Activated naive CD8-positive, alpha-beta T cell treated with anti-CD3 and anti-CD28 coated beads for 36 hours (primary cell): Measurements from ENCODE around the gene NKPD1. TPM values are rescaled to one million over a fixed set of nuclear protein-coding genes. Genes with fewer than 3 reads are reported as not detected.
A peak's percentile ranks its signal among the peaks of the same experiment; 100 is the strongest.

ENCODE experiments used
- DNase-seq: peaks from one replicate; pipeline ENCODE4 v3.0.0; 2021
- H3K27ac Mint-ChIP-seq: one replicate; pipeline ENCODE4 v1.8.0; 2022; ENCODE audit warnings: mild to moderate bottlenecking, moderate library complexity, mixed read lengths
- H3K27me3 Mint-ChIP-seq: one replicate; pipeline ENCODE4 v1.8.0; 2022; ENCODE audit warnings: mild to moderate bottlenecking, mixed read lengths
- H3K36me3 Mint-ChIP-seq: one replicate; pipeline ENCODE4 v1.8.0; 2021; ENCODE audit warnings: mild to moderate bottlenecking, mixed read lengths
- H3K4me1 Mint-ChIP-seq: one replicate; pipeline ENCODE4 v1.8.0; 2021; ENCODE audit warnings: mixed read lengths
- H3K4me3 Mint-ChIP-seq: one replicate; pipeline ENCODE4 v1.8.0; 2022; ENCODE audit warnings: mild to moderate bottlenecking, moderate library complexity, mixed read lengths
- H3K9me3 Mint-ChIP-seq: one replicate; pipeline ENCODE4 v1.8.0; 2022; ENCODE audit warnings: mixed read lengths
- total RNA-seq, 2 experiments: library from RNA; stranded (reverse); gene quantifications; one replicate each; pipeline ENCODE4 v1.2.3, GENCODE V29; 2021

Gene NKPD1
- total RNA-seq, 2 experiments from 2014 or later, result 0.24 TPM; not detected in 1

GRCh38 chr19:45164577-45165335 lies 4.0 kb upstream of the NKPD1 start:
- peaks cover 14% of the 10 kb centered on the region for H3K4me1 Mint-ChIP-seq
- H3K36me3 Mint-ChIP-seq, result no peaks in the 10 kb centered on the region
- peak; percentile 82 for DNase-seq
- H3K4me3 Mint-ChIP-seq, result no peak overlapping the region
- H3K27ac Mint-ChIP-seq, result peak overlapping the region; percentile 66
- no peaks in the 10 kb centered on the region for H3K9me3 Mint-ChIP-seq
- H3K27me3 Mint-ChIP-seq, result no peaks in the 10 kb centered on the region

DNA sequence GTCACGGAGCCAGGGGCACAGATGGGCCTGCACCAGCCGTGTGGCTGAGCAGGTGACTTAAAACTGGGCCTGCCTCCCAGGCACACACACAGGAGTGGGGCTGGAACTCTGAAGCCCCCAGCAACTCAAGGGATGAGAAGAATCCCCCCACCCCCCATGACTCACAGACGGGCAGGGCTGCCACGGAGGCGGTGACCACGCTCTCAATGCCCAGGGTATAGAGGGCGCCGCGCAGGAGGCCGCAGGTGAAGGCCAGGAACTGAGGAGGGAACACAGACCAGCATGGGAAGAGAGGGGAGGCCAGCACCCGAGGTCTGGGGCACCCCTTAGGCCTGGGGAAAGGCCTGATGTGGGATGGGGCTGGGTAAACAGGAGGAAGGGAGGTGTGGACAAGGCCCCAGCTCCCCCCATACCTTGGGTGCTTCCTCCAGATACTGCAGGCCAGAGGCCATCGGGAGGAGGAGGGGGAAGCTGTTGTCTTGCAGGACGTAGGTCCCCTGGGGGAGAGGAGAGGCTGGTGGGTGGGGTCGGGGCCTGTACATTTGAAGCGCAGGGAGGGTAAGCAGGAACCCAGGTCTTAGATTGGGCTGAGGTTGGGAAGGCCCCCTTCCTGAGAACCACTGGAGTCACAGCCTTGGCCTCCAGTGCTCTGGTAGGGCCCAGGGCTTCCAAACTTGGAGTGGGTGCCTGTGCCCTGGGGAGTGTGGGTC lies 3.1 kb upstream of the NKPD1 start:
- Mint-ChIP-seq H3K4me3 (no peak overlapping the region), H3K9me3 (no peaks in the 10 kb centered on the region), H3K36me3 (no peaks in the 10 kb centered on the region), H3K27ac (peak overlapping the region; percentile 66), H3K4me1 (peaks cover 14% of the 10 kb centered on the region), H3K27me3 (no peaks in the 10 kb centered on the region)
- DNase-seq, result no peak

GRCh38 chr19:45163156-45163555 lies 2.4 kb upstream of the NKPD1 start:
- H3K4me3 Mint-ChIP-seq, result no peak overlapping the region
- no peaks in the 10 kb centered on the region for H3K9me3 Mint-ChIP-seq
- H3K36me3 Mint-ChIP-seq, result no peaks in the 10 kb centered on the region
- peaks cover under 1% of the 10 kb centered on the region for H3K27me3 Mint-ChIP-seq
- DNase-seq, result no peak
- no peak overlapping the region for H3K27ac Mint-ChIP-seq
- peaks cover 14% of the 10 kb centered on the region for H3K4me1 Mint-ChIP-seq

DNA sequence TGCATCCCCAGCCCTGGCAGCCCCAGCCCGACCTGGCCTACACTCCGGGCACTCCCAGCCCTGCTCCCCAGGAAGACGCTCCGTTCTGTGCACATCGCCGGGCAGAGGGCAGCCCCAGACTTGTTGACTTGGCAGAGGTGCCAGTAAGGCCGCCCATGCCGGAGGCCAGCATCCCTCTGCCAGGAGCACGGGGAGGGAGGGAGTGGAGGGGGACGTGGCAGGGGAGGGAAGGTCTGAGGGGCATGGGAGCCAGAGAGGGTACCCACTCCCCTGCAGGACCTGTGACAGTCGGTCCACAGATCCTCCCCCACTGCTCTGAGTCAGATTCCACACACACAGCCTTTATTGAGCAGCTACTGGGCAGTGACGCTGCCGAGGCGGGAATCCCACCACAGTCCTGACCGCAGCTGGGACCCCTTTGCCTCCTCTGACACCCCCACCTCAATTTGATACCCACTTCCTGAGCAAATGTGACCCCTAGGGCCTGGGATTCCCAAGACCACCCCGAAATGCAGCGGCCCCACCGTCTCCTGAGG lies 1.9 kb upstream of the NKPD1 start:
- peaks cover 14% of the 10 kb centered on the region for H3K4me1 Mint-ChIP-seq
- no peaks in the 10 kb centered on the region for H3K36me3 Mint-ChIP-seq
- no peak overlapping the region for H3K27ac Mint-ChIP-seq

GRCh38 chr19:45161738-45162607 lies 1.2 kb upstream of the NKPD1 start:
- Mint-ChIP-seq H3K9me3 (no peaks in the 10 kb centered on the region), H3K4me1 (peaks cover 12% of the 10 kb centered on the region), H3K27me3 (peaks cover 3% of the 10 kb centered on the region), H3K27ac (no peak overlapping the region), H3K4me3 (no peak overlapping the region), H3K36me3 (no peaks in the 10 kb centered on the region)
- DNase-seq, result no peak

More for the DNA sequence above, 1.9 kb upstream of the NKPD1 start:
- no peak for DNase-seq
- peaks cover 3% of the 10 kb centered on the region for H3K27me3 Mint-ChIP-seq
- H3K4me3 Mint-ChIP-seq, result no peak overlapping the region
- H3K9me3 Mint-ChIP-seq, result no peaks in the 10 kb centered on the region

- H3K27ac Mint-ChIP-seq, result no peak overlapping the region
- peaks cover 10% of the 10 kb centered on the region for H3K27me3 Mint-ChIP-seq
- no peak overlapping the region for H3K4me3 Mint-ChIP-seq
- H3K36me3 Mint-ChIP-seq, result no peaks in the 10 kb centered on the region
- H3K9me3 Mint-ChIP-seq, result no peaks in the 10 kb centered on the region
- H3K4me1 Mint-ChIP-seq, result peaks cover 9% of the 10 kb centered on the region
- no peak for DNase-seq
These were observed 834 bp downstream of the NKPD1 start for GRCh38 chr19:45159971-45160324.

GRCh38 chr19:45159210-45159970 lies 1.4 kb downstream of the NKPD1 start:
- peaks cover 14% of the 10 kb centered on the region for H3K27me3 Mint-ChIP-seq
- H3K4me3 Mint-ChIP-seq, result no peak overlapping the region
- H3K4me1 Mint-ChIP-seq, result peaks cover 10% of the 10 kb centered on the region
- no peaks in the 10 kb centered on the region for H3K9me3 Mint-ChIP-seq
- no peaks in the 10 kb centered on the region for H3K36me3 Mint-ChIP-seq
- no peak for DNase-seq
- no peak overlapping the region for H3K27ac Mint-ChIP-seq

DNA sequence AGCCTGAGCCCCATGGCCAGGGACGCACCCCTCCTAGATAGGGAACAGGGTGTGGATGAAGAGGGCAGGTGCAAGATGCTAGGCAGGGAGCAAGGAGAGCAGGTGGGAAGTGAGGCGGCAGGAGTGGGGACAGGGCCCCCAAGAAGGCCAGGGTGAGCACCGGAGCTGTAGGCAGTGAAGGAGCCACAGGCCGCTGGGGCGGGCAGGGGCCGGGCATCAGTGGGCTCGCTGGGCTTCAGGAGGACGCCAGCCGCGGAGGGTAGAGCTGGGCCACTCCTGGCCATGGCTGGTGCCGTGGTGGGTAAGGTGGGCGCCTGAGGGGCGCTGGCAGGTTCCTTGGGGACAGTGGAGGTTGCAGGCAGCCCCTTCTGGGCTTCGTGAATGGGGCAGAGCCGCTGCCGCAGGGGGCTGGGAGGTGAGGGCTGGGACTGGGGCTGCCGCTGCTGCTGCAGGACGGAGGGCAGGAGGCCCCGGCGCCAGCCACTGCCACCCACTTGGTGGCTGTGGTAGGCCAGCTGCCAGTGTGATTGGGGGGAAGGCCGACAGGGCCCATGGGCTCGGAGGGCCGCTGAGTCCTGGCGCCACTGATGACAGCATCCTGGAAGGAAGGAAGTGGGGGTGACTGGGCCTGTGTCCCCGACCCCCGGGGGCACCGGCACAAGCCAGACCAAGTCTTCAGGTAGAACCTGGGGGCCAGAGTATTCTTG lies 2.1 kb downstream of the NKPD1 start:
- Mint-ChIP-seq H3K27me3 (peaks cover 21% of the 10 kb centered on the region), H3K4me1 (peaks cover 9% of the 10 kb centered on the region), H3K9me3 (no peaks in the 10 kb centered on the region), H3K27ac (no peak overlapping the region), H3K4me3 (no peak overlapping the region), H3K36me3 (peaks cover 2% of the 10 kb centered on the region)
- DNase-seq, result no peak

GRCh38 chr19:45156751-45157150 lies 4.0 kb downstream of the NKPD1 start:
- no peak for DNase-seq
- H3K36me3 Mint-ChIP-seq, result peaks cover 7% of the 10 kb centered on the region
- H3K27ac Mint-ChIP-seq, result no peak overlapping the region
- no peak overlapping the region for H3K4me3 Mint-ChIP-seq
- peaks cover 14% of the 10 kb centered on the region for H3K4me1 Mint-ChIP-seq
- H3K27me3 Mint-ChIP-seq, result peaks cover 32% of the 10 kb centered on the region
- no peaks in the 10 kb centered on the region for H3K9me3 Mint-ChIP-seq

DNA sequence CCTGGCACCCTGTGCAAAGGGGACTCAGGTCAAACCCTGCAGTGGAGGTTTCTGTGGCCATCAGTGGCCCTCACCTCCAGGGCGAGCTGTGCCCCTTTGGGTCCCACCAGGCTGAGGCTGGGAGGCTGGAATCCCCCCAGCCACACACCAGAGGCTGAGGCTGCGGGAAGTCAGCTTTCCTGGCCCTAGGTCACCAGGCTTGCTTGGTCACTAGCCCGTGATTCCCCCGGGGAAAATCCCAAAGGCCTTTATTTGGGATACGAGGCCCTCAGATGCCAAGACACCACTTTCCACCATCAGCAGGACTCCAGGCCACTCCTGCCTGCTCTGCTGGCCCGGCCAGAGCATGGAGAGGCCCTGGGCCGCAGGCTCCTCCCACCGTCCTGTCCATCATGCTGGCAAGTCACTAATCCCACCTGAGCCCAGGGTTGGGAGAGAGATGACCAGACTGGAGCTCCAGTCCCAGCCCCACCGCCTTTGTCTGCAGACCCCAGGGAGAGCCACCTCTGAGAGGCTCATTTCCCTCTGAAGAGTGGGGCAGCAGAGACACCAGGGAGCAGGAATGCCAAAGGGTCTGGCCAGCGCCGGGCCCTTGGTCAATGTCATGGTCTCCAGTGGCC lies 4.7 kb downstream of the NKPD1 start:
- no peaks in the 10 kb centered on the region for H3K9me3 Mint-ChIP-seq
- DNase-seq, result no peak
- H3K4me3 Mint-ChIP-seq, result no peak overlapping the region
- peaks cover 36% of the 10 kb centered on the region for H3K27me3 Mint-ChIP-seq
- peaks cover 12% of the 10 kb centered on the region for H3K36me3 Mint-ChIP-seq
- no peak overlapping the region for H3K27ac Mint-ChIP-seq
- H3K4me1 Mint-ChIP-seq, result peaks cover 18% of the 10 kb centered on the region

- Mint-ChIP-seq H3K27me3 (peaks cover 36% of the 10 kb centered on the region), H3K4me1 (peaks cover 21% of the 10 kb centered on the region), H3K9me3 (no peaks in the 10 kb centered on the region), H3K27ac (peak overlapping the region; percentile 34), H3K36me3 (peaks cover 12% of the 10 kb centered on the region), H3K4me3 (peak overlapping the region; percentile 47)
- no peak for DNase-seq
These were observed 6.5 kb downstream of the NKPD1 start for GRCh38 chr19:45154064-45154827.

GRCh38 chr19:45153339-45154063 lies 7.3 kb downstream of the NKPD1 start:
- peak overlapping the region; percentile 47 for H3K4me3 Mint-ChIP-seq
- H3K27ac Mint-ChIP-seq, result peak overlapping the region; percentile 34
- peak; percentile 55 for DNase-seq
- no peaks in the 10 kb centered on the region for H3K9me3 Mint-ChIP-seq
- H3K36me3 Mint-ChIP-seq, result peaks cover 12% of the 10 kb centered on the region
- peaks cover 36% of the 10 kb centered on the region for H3K27me3 Mint-ChIP-seq
- H3K4me1 Mint-ChIP-seq, result peaks cover 25% of the 10 kb centered on the region
